Endothelial cell of umbilical vein (primary cell): Measurements from ENCODE around the gene ANKRD39. TPM values are rescaled to one million over a fixed set of nuclear protein-coding genes. Genes with fewer than 3 reads are reported as not detected.

Experiments used
- BruUV-seq: library from RNA; stranded (reverse); fragments of 400-500 nt; replicated peaks from 2 replicates; lab custom pipeline; 2021; lab: Mats Ljungman, UMichigan
- CTCF ChIA-PET: fragments of 300-600, 350-600 bp; sonication (Branson Sonifier 250); formaldehyde crosslinking; loops from one replicate; lab custom pipeline; 2021; ENCODE audit warnings: antibody characterized with exemption, inconsistent platforms; lab: Charles Lee
- POLR2A ChIA-PET: fragments of 300-600, 350-600 bp; sonication (Branson Sonifier 250); formaldehyde crosslinking; loops from one replicate; lab custom pipeline; 2021; ENCODE audit warnings: antibody characterized with exemption, inconsistent platforms; lab: Charles Lee
- DNase-seq: peaks from one replicate; pipeline ENCODE4 v3.0.0-alpha.2; 2011; ENCODE audit warnings: low read depth, low spot score
- FAIRE-seq: peaks from 2 replicates; lab custom pipeline; 2011; peaks lifted over from hg19 to GRCh38; lab: Jason Lieb, UNC
- H2AFZ ChIP-seq: 2 replicates; pipeline ENCODE4 v1.6.0; 2012; ENCODE audit warnings: low read depth, low read length, control low read depth, inconsistent platforms
- H3K27ac ChIP-seq: 2 replicates; pipeline ENCODE4 v1.5.1; 2011; ENCODE audit warnings: low read depth, mild to moderate bottlenecking, control low read depth, low read length, moderate library complexity; ENCODE audit not compliant: insufficient read depth
- H3K27me3 ChIP-seq, 2 experiments: 2 replicates each; pipeline versions ENCODE4 v1.6.0 to v1.6.1; 2011; ENCODE audit warnings: low read length in 2 of 2, mixed read lengths in 1 of 2; ENCODE audit not compliant: control insufficient read depth in 2 of 2, insufficient read depth in 2 of 2
- H3K36me3 ChIP-seq, 2 experiments: 2 replicates in 1 of 2; 3 replicates in 1 of 2; pipeline ENCODE4 v1.5.1; 2011; ENCODE audit warnings: low read length in 2 of 2, mild to moderate bottlenecking in 1 of 2, moderate library complexity in 1 of 2; ENCODE audit not compliant: control insufficient read depth in 2 of 2, insufficient read depth in 2 of 2; ENCODE audit errors: extremely low read depth in 1 of 2
- H3K4me1 ChIP-seq: 3 replicates; pipeline ENCODE4 v1.5.1; 2011; ENCODE audit warnings: mild to moderate bottlenecking, low read length; ENCODE audit not compliant: control insufficient read depth, insufficient read depth; ENCODE audit errors: extremely low read depth
- H3K4me2 ChIP-seq: 2 replicates; pipeline ENCODE4 v1.6.1; 2011; ENCODE audit warnings: low read length, control low read depth, mixed read lengths; ENCODE audit not compliant: insufficient read depth
- H3K4me3 ChIP-seq, 3 experiments: fragments of 200-600 bp in 1 of 3; sonication (generic), shearing (Covaris generic) in 1 of 3; replicated peaks in 1 of 3; 2 replicates each; pipeline ENCODE4 v1.5.1; 2011 to 2016; ENCODE audit warnings: control low read depth in 3 of 3, low read length in 3 of 3, mild to moderate bottlenecking in 2 of 3, inconsistent platforms in 1 of 3, low read depth in 1 of 3, moderate library complexity in 1 of 3; ENCODE audit not compliant: insufficient read depth in 1 of 3
- H3K79me2 ChIP-seq: 2 replicates; pipeline ENCODE4 v1.6.0; 2012; ENCODE audit warnings: low read length, inconsistent platforms; ENCODE audit not compliant: control insufficient read depth, insufficient read depth
- H3K9ac ChIP-seq: replicated peaks from 2 replicates; pipeline ENCODE3; 2011; ENCODE audit warnings: low read length, control low read depth; ENCODE audit not compliant: insufficient read depth; ENCODE audit errors: extremely low read depth
- H3K9me1 ChIP-seq: replicated peaks from 3 replicates; pipeline ENCODE4 v1.6.0; 2011; ENCODE audit warnings: mild to moderate bottlenecking, low read length; ENCODE audit not compliant: control insufficient read depth, insufficient read depth; ENCODE audit errors: extremely low read depth
- H3K9me3 ChIP-seq: replicated peaks from 2 replicates; pipeline ENCODE4 v1.5.1; 2012; ENCODE audit warnings: low read length, inconsistent platforms; ENCODE audit not compliant: control insufficient read depth, insufficient read depth
- H4K20me1 ChIP-seq: replicated peaks from 2 replicates; pipeline ENCODE3; 2011; ENCODE audit warnings: mild to moderate bottlenecking, low read length; ENCODE audit not compliant: control insufficient read depth, insufficient read depth; ENCODE audit errors: extremely low read depth
- CTCF ChIP-seq, 2 donors: IDR thresholded peaks; 1 replicate in 1 of 2; 2 replicates in 1 of 2; pipeline ENCODE4 v1.5.1; 2011; ENCODE audit warnings: low read length in 2 of 2, mild to moderate bottlenecking in 2 of 2, moderate library complexity in 2 of 2, control low read depth in 1 of 2, inconsistent platforms in 1 of 2, low read depth in 1 of 2; ENCODE audit not compliant: insufficient read depth in 1 of 2; ENCODE audit errors: extremely low read depth in 1 of 2
- EZH2 ChIP-seq: IDR thresholded peaks from 2 replicates; pipeline ENCODE4 v1.6.1; 2012; ENCODE audit warnings: borderline replicate concordance, low read depth, mild to moderate bottlenecking, moderate library complexity, low read length, inconsistent platforms; ENCODE audit not compliant: severe bottlenecking
- FOS ChIP-seq: IDR thresholded peaks from 2 replicates; pipeline ENCODE4 v1.6.1; 2011; ENCODE audit warnings: mild to moderate bottlenecking, low read length, moderate library complexity, borderline replicate concordance; ENCODE audit not compliant: insufficient read depth
- GATA2 ChIP-seq: IDR thresholded peaks from 2 replicates; pipeline ENCODE4 v1.7.0; 2011; ENCODE audit warnings: low read depth, mild to moderate bottlenecking, moderate library complexity, mixed read lengths, low read length; ENCODE audit not compliant: insufficient read length, insufficient read depth
- JUN ChIP-seq: IDR thresholded peaks from 2 replicates; pipeline ENCODE4 v1.6.1; 2011; ENCODE audit warnings: borderline replicate concordance, low read depth; ENCODE audit not compliant: insufficient read length, insufficient read depth
- MAX ChIP-seq: IDR thresholded peaks from 2 replicates; pipeline ENCODE4 v1.6.1; 2011; ENCODE audit not compliant: insufficient read depth, insufficient read length
- MYC ChIP-seq: IDR thresholded peaks from one replicate; pipeline ENCODE4 v1.6.1; 2011; ENCODE audit warnings: mild to moderate bottlenecking, low read depth, low read length
- POLR2A ChIP-seq: IDR thresholded peaks from 2 replicates; pipeline ENCODE4 v1.6.1; 2012; ENCODE audit warnings: low read depth, mild to moderate bottlenecking, control low read depth, low read length
- POLR2AphosphoS5 ChIP-seq: IDR thresholded peaks from 2 replicates; pipeline ENCODE4 v1.6.1; 2012; ENCODE audit warnings: low read depth, mild to moderate bottlenecking, control low read depth, low read length, moderate library complexity; ENCODE audit not compliant: insufficient read depth
- dilution Hi-C: fragments of 300-500 bp; cut with MboI; formaldehyde crosslinking; loops from one replicate; pipeline ENCODE4 v1.15.0; 2019; ENCODE audit warnings: low sequenced_read_pairs; ENCODE audit not compliant: extremely low pct_ligation_motif_present
- intact Hi-C: fragments of 100-400 bp; cut with micrococcal nuclease; formaldehyde crosslinking; loops from one replicate; pipeline ENCODE4 v1.10.0; 2022
- polyA plus RNA-seq, 4 experiments: library from polyadenylated mRNA; depleted of rRNA in 3 of 4; stranded (reverse) in 3 of 4; unstranded in 1 of 4; fragments of >200 nt; gene quantifications; 2 replicates each; pipeline versions ENCODE4 v1.2.1 to v1.2.3, GENCODE V29; 2011 to 2012; ENCODE audit warnings: missing spikeins in 1 of 4
- total RNA-seq: library from RNA; stranded (reverse); gene quantifications from 2 replicates; pipeline ENCODE4 v1.2.3, GENCODE V29; 2021

The ANKRD39 gene
- total and polyA plus RNA-seq, 2 donors (not counting 3 experiments of a cell fraction or from before 2014, with no cell fraction given), result 14.7 to 17.9 TPM

DNA sequence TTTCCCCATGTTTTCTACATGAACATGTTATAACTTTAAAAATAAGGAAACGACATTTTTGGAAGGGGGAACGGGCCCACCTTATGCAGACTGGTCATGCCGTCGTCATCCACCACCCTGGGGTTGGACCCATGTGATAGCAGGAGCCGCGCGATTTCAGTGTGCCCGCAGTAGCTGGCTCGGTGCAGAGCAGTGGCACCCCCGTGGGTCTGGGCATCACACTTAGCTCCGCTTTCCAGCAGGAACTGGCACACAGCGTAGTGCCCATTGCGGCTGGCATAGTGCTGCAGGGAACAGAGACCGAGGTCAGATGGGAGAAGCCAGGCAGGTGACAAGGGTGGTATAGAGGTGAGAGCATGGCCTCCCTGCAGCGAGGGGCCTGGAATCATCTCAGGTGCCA is 4.5 kb downstream of the ANKRD39 start:
- FAIRE-seq, result no peak
- Histone ChIP-seq H3K9me1 (no peaks in the 10 kb centered on the region), H3K4me1 (peaks cover 9% of the 10 kb centered on the region), H3K9ac (no peak overlapping the region), H3K27me3 (no peaks in the 10 kb centered on the region), H3K9me3 (no peaks in the 10 kb centered on the region), H3K4me2 (no peak overlapping the region), H2AFZ (no peak overlapping the region), H3K27ac (no peak overlapping the region), H3K4me3 (no peak overlapping the region), H3K79me2 (peaks cover 3% of the 10 kb centered on the region), H4K20me1 (no peaks in the 10 kb centered on the region), H3K36me3 (peaks cover 0 to 11% of the 10 kb centered on the region in 2 experiments)
- BruUV-seq, result no TSS peak
- CTCF ChIA-PET, result interaction anchor here (1.6 kb wide), 1 partner anchor 97 kb away, joined by 4 read pairs; no protein-coding TSS in a partner anchor
- no peak for DNase-seq
- intact Hi-C loops, result no loop called here
- dilution Hi-C loops, result no loop called here
- POLR2A ChIA-PET, result no interaction called here
- TF ChIP-seq POLR2A (no peak), CTCF (IDR thresholded peaks at IDR 0.05; ENCODE audit: extremely low read depth in 1 of 2, insufficient read depth in 1 of 2, low read depth in 1 of 2, low read length in 2 of 2) (no peak), EZH2 (no peak), JUN (no peak), POLR2AphosphoS5 (no peak), MYC (no peak), FOS (no peak), GATA2 (no peak), MAX (no peak)
